ENCODE measurements around the gene DGKQ.

DGKQ gene

GRCh38 chr4:996997-997374 is 23.6 kb upstream of the DGKQ start:
- Histone ChIP-seq H3K27ac (replicated peaks) (no peak overlapping the region), H3K4me3 (replicated peaks; ENCODE audit: insufficient read depth, low read length) (no peak overlapping the region), H3K27me3 (ENCODE audit: insufficient read depth, poor library complexity, severe bottlenecking) (peaks cover 43% of the 10 kb centered on the region)
- no peak for TF ChIP-seq SPI1 (IDR thresholded peaks at IDR 0.05; ENCODE audit: borderline replicate concordance, low read depth)
- TF ChIP-seq CTCF (IDR thresholded peaks at IDR 0.05; ENCODE audit: insufficient read depth, low read length), result no peak
- no peak for TF ChIP-seq POLR2AphosphoS5 (IDR thresholded peaks at IDR 0.05; ENCODE audit: low read depth)
- TF ChIP-seq GABPA (IDR thresholded peaks at IDR 0.05; ENCODE audit: low read depth), result no peak
- TF ChIP-seq REST (IDR thresholded peaks at IDR 0.05; ENCODE audit: insufficient replicate concordance, low read depth), result no peak
- no peak for DNase-seq (ENCODE audit: low read depth in 1 of 2, low spot score in 1 of 2)

GRCh38 chr4:996030-996996 is 22.9 kb upstream of the DGKQ start:
- Histone ChIP-seq H3K4me3 (replicated peaks; ENCODE audit: insufficient read depth, low read length) (no peak overlapping the region), H3K27me3 (ENCODE audit: insufficient read depth, poor library complexity, severe bottlenecking) (peaks cover 36% of the 10 kb centered on the region), H3K27ac (replicated peaks) (no peak overlapping the region)
- no peak for DNase-seq (ENCODE audit: low read depth in 1 of 2, low spot score in 1 of 2)
- TF ChIP-seq GABPA (IDR thresholded peaks at IDR 0.05; ENCODE audit: low read depth) (no peak), SPI1 (IDR thresholded peaks at IDR 0.05; ENCODE audit: borderline replicate concordance, low read depth) (no peak), CTCF (IDR thresholded peaks at IDR 0.05; ENCODE audit: insufficient read depth, low read length) (no peak), REST (IDR thresholded peaks at IDR 0.05; ENCODE audit: insufficient replicate concordance, low read depth) (no peak), POLR2AphosphoS5 (IDR thresholded peaks at IDR 0.05; ENCODE audit: low read depth) (no peak; the same call in 1 of the 2 replicates)

- H3K27ac ChIP-seq (replicated peaks), result no peak overlapping the region
- no peak for DNase-seq (ENCODE audit: low read depth in 1 of 2, low spot score in 1 of 2)
- no peak overlapping the region for H3K4me3 ChIP-seq (replicated peaks; ENCODE audit: insufficient read depth, low read length)
- no peak for TF ChIP-seq SPI1 (IDR thresholded peaks at IDR 0.05; ENCODE audit: borderline replicate concordance, low read depth)
- TF ChIP-seq CTCF (IDR thresholded peaks at IDR 0.05; ENCODE audit: insufficient read depth, low read length), result no peak
- no peak for TF ChIP-seq GABPA (IDR thresholded peaks at IDR 0.05; ENCODE audit: low read depth)
- TF ChIP-seq REST (IDR thresholded peaks at IDR 0.05; ENCODE audit: insufficient replicate concordance, low read depth), result no peak
- no peak for TF ChIP-seq POLR2AphosphoS5 (IDR thresholded peaks at IDR 0.05; ENCODE audit: low read depth)
- peaks cover 28% of the 10 kb centered on the region for H3K27me3 ChIP-seq (ENCODE audit: insufficient read depth, poor library complexity, severe bottlenecking)
These were observed 22.1 kb upstream of the DGKQ start for GRCh38 chr4:995311-996026.

Measured in HL-60 (cell line).